Endothelial cell of umbilical vein (primary cell): Measurements from ENCODE around the gene CAPZA2. TPM values are rescaled to one million over a fixed set of nuclear protein-coding genes. Genes with fewer than 3 reads are reported as not detected.

Experiments
- BruUV-seq: library from RNA; stranded (reverse); fragments of 400-500 nt; replicated peaks from 2 replicates; lab custom pipeline; 2021; lab: Mats Ljungman, UMichigan
- CTCF ChIA-PET: fragments of 300-600, 350-600 bp; sonication (Branson Sonifier 250); formaldehyde crosslinking; loops from one replicate; lab custom pipeline; 2021; ENCODE audit warnings: antibody characterized with exemption, inconsistent platforms; lab: Charles Lee
- POLR2A ChIA-PET: fragments of 300-600, 350-600 bp; sonication (Branson Sonifier 250); formaldehyde crosslinking; loops from one replicate; lab custom pipeline; 2021; ENCODE audit warnings: antibody characterized with exemption, inconsistent platforms; lab: Charles Lee
- DNase-seq: peaks from one replicate; pipeline ENCODE4 v3.0.0-alpha.2; 2011; ENCODE audit warnings: low read depth, low spot score
- FAIRE-seq: peaks from 2 replicates; lab custom pipeline; 2011; peaks lifted over from hg19 to GRCh38; lab: Jason Lieb, UNC
- H2AFZ ChIP-seq: 2 replicates; pipeline ENCODE4 v1.6.0; 2012; ENCODE audit warnings: low read depth, low read length, control low read depth, inconsistent platforms
- H3K27ac ChIP-seq: 2 replicates; pipeline ENCODE4 v1.5.1; 2011; ENCODE audit warnings: low read depth, mild to moderate bottlenecking, control low read depth, low read length, moderate library complexity; ENCODE audit not compliant: insufficient read depth
- H3K27me3 ChIP-seq, 2 experiments: 2 replicates each; pipeline versions ENCODE4 v1.6.0 to v1.6.1; 2011; ENCODE audit warnings: low read length in 2 of 2, mixed read lengths in 1 of 2; ENCODE audit not compliant: control insufficient read depth in 2 of 2, insufficient read depth in 2 of 2
- H3K36me3 ChIP-seq, 2 experiments: 2 replicates in 1 of 2; 3 replicates in 1 of 2; pipeline ENCODE4 v1.5.1; 2011; ENCODE audit warnings: low read length in 2 of 2, mild to moderate bottlenecking in 1 of 2, moderate library complexity in 1 of 2; ENCODE audit not compliant: control insufficient read depth in 2 of 2, insufficient read depth in 2 of 2; ENCODE audit errors: extremely low read depth in 1 of 2
- H3K4me1 ChIP-seq: 3 replicates; pipeline ENCODE4 v1.5.1; 2011; ENCODE audit warnings: mild to moderate bottlenecking, low read length; ENCODE audit not compliant: control insufficient read depth, insufficient read depth; ENCODE audit errors: extremely low read depth
- H3K4me2 ChIP-seq: 2 replicates; pipeline ENCODE4 v1.6.1; 2011; ENCODE audit warnings: low read length, control low read depth, mixed read lengths; ENCODE audit not compliant: insufficient read depth
- H3K4me3 ChIP-seq, 3 experiments: fragments of 200-600 bp in 1 of 3; sonication (generic), shearing (Covaris generic) in 1 of 3; replicated peaks in 1 of 3; 2 replicates each; pipeline ENCODE4 v1.5.1; 2011 to 2016; ENCODE audit warnings: control low read depth in 3 of 3, low read length in 3 of 3, mild to moderate bottlenecking in 2 of 3, inconsistent platforms in 1 of 3, low read depth in 1 of 3, moderate library complexity in 1 of 3; ENCODE audit not compliant: insufficient read depth in 1 of 3
- H3K79me2 ChIP-seq: 2 replicates; pipeline ENCODE4 v1.6.0; 2012; ENCODE audit warnings: low read length, inconsistent platforms; ENCODE audit not compliant: control insufficient read depth, insufficient read depth
- H3K9ac ChIP-seq: replicated peaks from 2 replicates; pipeline ENCODE3; 2011; ENCODE audit warnings: low read length, control low read depth; ENCODE audit not compliant: insufficient read depth; ENCODE audit errors: extremely low read depth
- H3K9me1 ChIP-seq: replicated peaks from 3 replicates; pipeline ENCODE4 v1.6.0; 2011; ENCODE audit warnings: mild to moderate bottlenecking, low read length; ENCODE audit not compliant: control insufficient read depth, insufficient read depth; ENCODE audit errors: extremely low read depth
- H3K9me3 ChIP-seq: replicated peaks from 2 replicates; pipeline ENCODE4 v1.5.1; 2012; ENCODE audit warnings: low read length, inconsistent platforms; ENCODE audit not compliant: control insufficient read depth, insufficient read depth
- H4K20me1 ChIP-seq: replicated peaks from 2 replicates; pipeline ENCODE3; 2011; ENCODE audit warnings: mild to moderate bottlenecking, low read length; ENCODE audit not compliant: control insufficient read depth, insufficient read depth; ENCODE audit errors: extremely low read depth
- CTCF ChIP-seq, 2 donors: IDR thresholded peaks; 1 replicate in 1 of 2; 2 replicates in 1 of 2; pipeline ENCODE4 v1.5.1; 2011; ENCODE audit warnings: low read length in 2 of 2, mild to moderate bottlenecking in 2 of 2, moderate library complexity in 2 of 2, control low read depth in 1 of 2, inconsistent platforms in 1 of 2, low read depth in 1 of 2; ENCODE audit not compliant: insufficient read depth in 1 of 2; ENCODE audit errors: extremely low read depth in 1 of 2
- EZH2 ChIP-seq: IDR thresholded peaks from 2 replicates; pipeline ENCODE4 v1.6.1; 2012; ENCODE audit warnings: borderline replicate concordance, low read depth, mild to moderate bottlenecking, moderate library complexity, low read length, inconsistent platforms; ENCODE audit not compliant: severe bottlenecking
- FOS ChIP-seq: IDR thresholded peaks from 2 replicates; pipeline ENCODE4 v1.6.1; 2011; ENCODE audit warnings: mild to moderate bottlenecking, low read length, moderate library complexity, borderline replicate concordance; ENCODE audit not compliant: insufficient read depth
- GATA2 ChIP-seq: IDR thresholded peaks from 2 replicates; pipeline ENCODE4 v1.7.0; 2011; ENCODE audit warnings: low read depth, mild to moderate bottlenecking, moderate library complexity, mixed read lengths, low read length; ENCODE audit not compliant: insufficient read length, insufficient read depth
- JUN ChIP-seq: IDR thresholded peaks from 2 replicates; pipeline ENCODE4 v1.6.1; 2011; ENCODE audit warnings: borderline replicate concordance, low read depth; ENCODE audit not compliant: insufficient read length, insufficient read depth
- MYC ChIP-seq: IDR thresholded peaks from one replicate; pipeline ENCODE4 v1.6.1; 2011; ENCODE audit warnings: mild to moderate bottlenecking, low read depth, low read length
- POLR2A ChIP-seq: IDR thresholded peaks from 2 replicates; pipeline ENCODE4 v1.6.1; 2012; ENCODE audit warnings: low read depth, mild to moderate bottlenecking, control low read depth, low read length
- POLR2AphosphoS5 ChIP-seq: IDR thresholded peaks from 2 replicates; pipeline ENCODE4 v1.6.1; 2012; ENCODE audit warnings: low read depth, mild to moderate bottlenecking, control low read depth, low read length, moderate library complexity; ENCODE audit not compliant: insufficient read depth
- dilution Hi-C: fragments of 300-500 bp; cut with MboI; formaldehyde crosslinking; loops from one replicate; pipeline ENCODE4 v1.15.0; 2019; ENCODE audit warnings: low sequenced_read_pairs; ENCODE audit not compliant: extremely low pct_ligation_motif_present
- intact Hi-C: fragments of 100-400 bp; cut with micrococcal nuclease; formaldehyde crosslinking; loops from one replicate; pipeline ENCODE4 v1.10.0; 2022
- polyA plus RNA-seq, 4 experiments: library from polyadenylated mRNA; depleted of rRNA in 3 of 4; stranded (reverse) in 3 of 4; unstranded in 1 of 4; fragments of >200 nt; gene quantifications; 2 replicates each; pipeline versions ENCODE4 v1.2.1 to v1.2.3, GENCODE V29; 2011 to 2012; ENCODE audit warnings: missing spikeins in 1 of 4
- total RNA-seq: library from RNA; stranded (reverse); gene quantifications from 2 replicates; pipeline ENCODE4 v1.2.3, GENCODE V29; 2021
- TF ChIP-seq, protein P1 (sequence below): IDR thresholded peaks from 2 replicates; pipeline ENCODE4 v1.6.1; 2011; ENCODE audit not compliant: insufficient read depth, insufficient read length

The CAPZA2 gene
- total and polyA plus RNA-seq, 2 donors (not counting 3 experiments of a cell fraction or from before 2014, with no cell fraction given): 48.1 to 347 TPM

DNA sequence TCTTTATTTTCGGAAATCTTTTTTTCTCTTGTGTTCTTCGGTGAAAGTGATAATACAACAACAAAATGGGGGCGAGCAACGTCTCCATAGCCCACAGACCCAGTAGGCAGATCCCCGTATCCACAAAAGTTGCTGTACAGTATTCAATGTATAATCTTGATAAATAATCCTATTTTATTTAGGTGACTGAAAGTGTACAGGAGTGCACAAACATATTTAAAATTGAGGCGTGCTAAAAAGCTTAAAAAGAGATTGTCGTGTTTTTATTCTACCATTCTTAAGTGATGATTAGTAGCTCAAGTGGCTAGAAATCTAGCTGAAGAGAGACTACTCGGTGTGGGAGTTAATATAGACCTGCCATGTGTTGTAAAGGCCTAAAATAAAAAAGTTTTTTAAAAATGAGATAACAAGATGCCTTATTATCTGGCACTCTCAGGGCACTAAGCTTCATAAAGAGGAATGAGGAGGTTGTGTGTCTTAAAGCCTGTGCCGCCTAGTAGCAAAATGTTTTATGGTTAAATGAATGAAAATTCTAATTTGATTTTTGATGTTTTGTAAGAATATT lies 1.6 kb downstream of the CAPZA2 start:
- Histone ChIP-seq H4K20me1 (no peaks in the 10 kb centered on the region), H3K4me2 (peak overlapping the region; percentile 88), H3K36me3 (no peaks in the 10 kb centered on the region), H2AFZ (no peak overlapping the region), H3K9me1 (no peaks in the 10 kb centered on the region), H3K4me1 (peaks cover 29% of the 10 kb centered on the region), H3K27ac (peak overlapping the region; percentile 65), H3K9me3 (no peaks in the 10 kb centered on the region), H3K79me2 (peaks cover 66% of the 10 kb centered on the region), H3K4me3 (peak overlapping the region; percentile 55 to 95 (median 92)), H3K27me3 (no peaks in the 10 kb centered on the region), H3K9ac (peak overlapping the region; percentile 90)
- intact Hi-C loops (loop anchor here (2.0 kb wide), 3 partner anchors 59 to 271 kb away; partner anchors contain the start of gene MET), dilution Hi-C loops (no loop called here)
- ChIA-PET CTCF (interaction anchor here (1.2 to 1.8 kb wide), 3 partner anchors 11 to 263 kb away, joined by 3 to 4 read pairs (median 3); no protein-coding TSS in a partner anchor), POLR2A (no interaction called here)
- TF ChIP-seq EZH2 (no peak), POLR2AphosphoS5 (no peak), MYC (no peak), JUN (no peak), FOS (no peak), POLR2A (no peak), CTCF (IDR thresholded peaks at IDR 0.05; ENCODE audit: extremely low read depth in 1 of 2, insufficient read depth in 1 of 2, low read depth in 1 of 2, low read length in 2 of 2) (no peak), GATA2 (no peak)
- TF ChIP-seq, protein P1, sequence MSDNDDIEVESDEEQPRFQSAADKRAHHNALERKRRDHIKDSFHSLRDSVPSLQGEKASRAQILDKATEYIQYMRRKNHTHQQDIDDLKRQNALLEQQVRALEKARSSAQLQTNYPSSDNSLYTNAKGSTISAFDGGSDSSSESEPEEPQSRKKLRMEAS: no peak
- TSS peak; percentile 35 for BruUV-seq
- DNase-seq (peak; percentile 40), FAIRE-seq (no peak)
